ENCODE data around the gene COG5. TPM values are rescaled to one million over a fixed set of nuclear protein-coding genes. Genes with fewer than 3 reads are reported as not detected.

COG5 gene
- total RNA-seq, 1 experiment from 2014 or later, result 29.1 TPM

- no peak for ATAC-seq
- Histone ChIP-seq H3K36me3 (ENCODE audit: control insufficient read depth, insufficient read depth, low read length) (no peaks in the 10 kb centered on the region), H3K27me3 (ENCODE audit: control insufficient read depth, insufficient read depth, low read length) (no peaks in the 10 kb centered on the region), H3K4me3 (ENCODE audit: low read depth in 2 of 2, low read length in 2 of 2) (no peak overlapping the region), H3K9me3 (ENCODE audit: control insufficient read depth, insufficient read depth, low read depth, low read length) (no peaks in the 10 kb centered on the region), H3K4me1 (ENCODE audit: control insufficient read depth, insufficient read depth, low read length) (no peaks in the 10 kb centered on the region), H3K27ac (ENCODE audit: low read length) (no peak overlapping the region)
- intact Hi-C loops (cut with micrococcal nuclease; ENCODE audit: unreplicated experiment), result no loop called here
- in situ Hi-C loops (cut with HindIII; ENCODE audit: low pct_unique_long_range_greater_than_20kb, low sequenced_read_pairs), result no loop called here
- TF ChIP-seq, protein P1, sequence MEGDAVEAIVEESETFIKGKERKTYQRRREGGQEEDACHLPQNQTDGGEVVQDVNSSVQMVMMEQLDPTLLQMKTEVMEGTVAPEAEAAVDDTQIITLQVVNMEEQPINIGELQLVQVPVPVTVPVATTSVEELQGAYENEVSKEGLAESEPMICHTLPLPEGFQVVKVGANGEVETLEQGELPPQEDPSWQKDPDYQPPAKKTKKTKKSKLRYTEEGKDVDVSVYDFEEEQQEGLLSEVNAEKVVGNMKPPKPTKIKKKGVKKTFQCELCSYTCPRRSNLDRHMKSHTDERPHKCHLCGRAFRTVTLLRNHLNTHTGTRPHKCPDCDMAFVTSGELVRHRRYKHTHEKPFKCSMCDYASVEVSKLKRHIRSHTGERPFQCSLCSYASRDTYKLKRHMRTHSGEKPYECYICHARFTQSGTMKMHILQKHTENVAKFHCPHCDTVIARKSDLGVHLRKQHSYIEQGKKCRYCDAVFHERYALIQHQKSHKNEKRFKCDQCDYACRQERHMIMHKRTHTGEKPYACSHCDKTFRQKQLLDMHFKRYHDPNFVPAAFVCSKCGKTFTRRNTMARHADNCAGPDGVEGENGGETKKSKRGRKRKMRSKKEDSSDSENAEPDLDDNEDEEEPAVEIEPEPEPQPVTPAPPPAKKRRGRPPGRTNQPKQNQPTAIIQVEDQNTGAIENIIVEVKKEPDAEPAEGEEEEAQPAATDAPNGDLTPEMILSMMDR (IDR thresholded peaks at IDR 0.05), result no peak
- TF ChIP-seq SIN3A (IDR thresholded peaks at IDR 0.05; ENCODE audit: borderline replicate concordance, insufficient read depth, low read depth, low read length), result no peak
- no peak for TF ChIP-seq POLR2AphosphoS5 (IDR thresholded peaks at IDR 0.05; ENCODE audit: low read depth, low read length)
- TF ChIP-seq REST (IDR thresholded peaks at IDR 0.05; ENCODE audit: insufficient read depth in 1 of 2, low read depth in 2 of 2, low read length in 1 of 2), result no peak
- CTCF ChIA-PET, result no interaction called here
- BruUV-seq (replicated peaks), result no TSS peak
- DNase-seq (ENCODE audit: low read depth, low spot score), result no peak
- POLR2A ChIA-PET, result no interaction called here
These were observed 326.9 kb downstream of the COG5 start for GRCh38 chr7:107236862-107237261.

GRCh38 chr7:107234436-107234835 is 329.3 kb downstream of the COG5 start:
- in situ Hi-C loops (cut with HindIII; ENCODE audit: low pct_unique_long_range_greater_than_20kb, low sequenced_read_pairs), result no loop called here
- no TSS peak for BruUV-seq (replicated peaks)
- intact Hi-C loops (cut with micrococcal nuclease; ENCODE audit: unreplicated experiment), result no loop called here
- Histone ChIP-seq H3K36me3 (ENCODE audit: control insufficient read depth, insufficient read depth, low read length) (no peaks in the 10 kb centered on the region), H3K4me3 (ENCODE audit: low read depth in 2 of 2, low read length in 2 of 2) (no peak overlapping the region), H3K27me3 (ENCODE audit: control insufficient read depth, insufficient read depth, low read length) (no peaks in the 10 kb centered on the region), H3K9me3 (ENCODE audit: control insufficient read depth, insufficient read depth, low read depth, low read length) (no peaks in the 10 kb centered on the region), H3K27ac (ENCODE audit: low read length) (no peak overlapping the region), H3K4me1 (ENCODE audit: control insufficient read depth, insufficient read depth, low read length) (no peaks in the 10 kb centered on the region)
- ChIA-PET POLR2A (no interaction called here), CTCF (interaction anchor here (0.6 kb wide), 1 partner anchor 115 kb away, joined by 6 read pairs; no protein-coding TSS in a partner anchor)
- ATAC-seq (no peak), DNase-seq (ENCODE audit: low read depth, low spot score) (no peak)
- TF ChIP-seq SIN3A (IDR thresholded peaks at IDR 0.05; ENCODE audit: borderline replicate concordance, insufficient read depth, low read depth, low read length), result no peak
- TF ChIP-seq, protein P1 (IDR thresholded peaks at IDR 0.05), result no peak

DNA sequence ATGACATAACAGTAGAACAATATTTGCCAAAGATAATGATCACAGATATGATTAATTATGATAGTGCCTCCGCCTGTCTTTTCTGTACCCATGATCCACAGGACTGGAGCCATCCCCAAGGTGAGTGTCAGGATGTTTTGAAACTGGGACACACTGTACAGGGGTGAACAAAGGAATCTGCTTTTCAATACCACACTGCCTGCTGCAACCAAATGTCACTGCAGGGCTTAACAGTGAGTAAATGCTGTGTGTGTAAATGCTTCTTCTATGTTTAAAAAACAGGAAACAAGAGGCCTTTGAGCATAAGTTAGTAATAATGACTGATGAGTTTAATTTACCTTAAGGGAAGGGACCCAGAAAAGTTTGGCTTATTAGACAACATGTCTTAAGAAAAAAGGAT is 329.7 kb downstream of the COG5 start:
- no TSS peak for BruUV-seq (replicated peaks)
- POLR2A ChIA-PET, result no interaction called here
- ATAC-seq, result no peak
- DNase-seq (ENCODE audit: low read depth, low spot score), result no peak
- no peak overlapping the region for H3K27ac ChIP-seq (ENCODE audit: low read length)
- CTCF ChIA-PET, result no interaction called here
- no peaks in the 10 kb centered on the region for H3K27me3 ChIP-seq (ENCODE audit: control insufficient read depth, insufficient read depth, low read length)
- H3K36me3 ChIP-seq (ENCODE audit: control insufficient read depth, insufficient read depth, low read length), result no peaks in the 10 kb centered on the region
- H3K9me3 ChIP-seq (ENCODE audit: control insufficient read depth, insufficient read depth, low read depth, low read length), result no peaks in the 10 kb centered on the region
- H3K4me3 ChIP-seq (ENCODE audit: low read depth in 2 of 2, low read length in 2 of 2), result no peak overlapping the region
- in situ Hi-C loops (cut with HindIII; ENCODE audit: low pct_unique_long_range_greater_than_20kb, low sequenced_read_pairs) (no loop called here), intact Hi-C loops (cut with micrococcal nuclease; ENCODE audit: unreplicated experiment) (no loop called here)
- no peaks in the 10 kb centered on the region for H3K4me1 ChIP-seq (ENCODE audit: control insufficient read depth, insufficient read depth, low read length)
- no peak for TF ChIP-seq REST (IDR thresholded peaks at IDR 0.05; ENCODE audit: insufficient read depth in 1 of 2, low read depth in 2 of 2, low read length in 1 of 2)
- TF ChIP-seq, protein P1 (IDR thresholded peaks at IDR 0.05), result no peak
